ENCODE measurements around the gene NAPA.

- TF ChIP-seq SUZ12 (IDR thresholded peaks at IDR 0.05; ENCODE audit: extremely low read depth, insufficient read depth, insufficient read length) (no peak), YY1 (IDR thresholded peaks at IDR 0.05; ENCODE audit: insufficient read depth, insufficient read length) (no peak), ZNF274 (IDR thresholded peaks at IDR 0.05; ENCODE audit: low read depth, low read length) (no peak)
Measured at GRCh38 chr19:47541518-47541917, 26.7 kb upstream of the NAPA start.

Data from NT2/D1 (cell line).